ENCODE data around the gene RAD51B. TPM values are rescaled to one million over a fixed set of nuclear protein-coding genes. Genes with fewer than 3 reads are reported as not detected.

RAD51B gene
- total RNA-seq, 1 experiment from 2014 or later: 10.8 TPM

- H3K79me2 ChIP-seq (ENCODE audit: low read length): no peaks in the 10 kb centered on the region
- BruUV-seq (replicated peaks): no TSS peak
- POLR2A ChIA-PET (ENCODE audit: unreplicated experiment): interaction anchor here (0.6 kb wide), 1 partner anchor 189 kb away, joined by 9 read pairs; no protein-coding TSS in a partner anchor
These were observed 417.2 kb downstream of the RAD51B start for GRCh38 chr14:68236582-68237458.

DNA sequence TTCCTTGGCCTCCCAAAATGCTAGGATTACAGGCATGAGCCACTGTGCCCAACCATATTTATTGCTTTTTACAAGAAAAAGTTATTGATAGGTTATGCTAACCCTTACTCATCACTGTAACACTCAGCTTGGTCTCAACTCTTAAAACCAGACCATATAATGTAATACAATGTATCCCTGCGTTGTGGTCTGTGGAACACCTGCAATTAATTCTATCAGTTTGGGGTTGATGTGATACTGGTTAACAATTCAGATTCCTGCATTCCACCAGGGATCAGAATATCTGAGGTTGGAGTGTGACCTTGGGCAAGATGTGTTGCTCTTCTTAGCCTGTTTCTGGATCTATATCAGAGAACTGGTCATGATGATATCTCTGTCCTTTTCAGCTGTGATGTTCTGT, 419.0 kb downstream of the RAD51B start:
- BruUV-seq (replicated peaks): no TSS peak
- Histone ChIP-seq H4K20me1 (ENCODE audit: low read length) (no peaks in the 10 kb centered on the region), H3K79me2 (ENCODE audit: low read length) (no peaks in the 10 kb centered on the region), H3K4me2 (ENCODE audit: low read length) (no peak overlapping the region), H3K9me2 (replicated peaks; ENCODE audit: low read length) (no peaks in the 10 kb centered on the region), H3K4me3 (ENCODE audit: low read length) (no peak overlapping the region), H3K9me3 (ENCODE audit: low read length) (no peaks in the 10 kb centered on the region), H3K27ac (ENCODE audit: low read length) (no peak overlapping the region), H3K4me1 (ENCODE audit: insufficient read depth, low read length) (peaks cover 17% of the 10 kb centered on the region), H3K36me3 (ENCODE audit: low read depth, low read length) (no peaks in the 10 kb centered on the region), H3K27me3 (ENCODE audit: low read length) (no peaks in the 10 kb centered on the region), H3K9ac (ENCODE audit: low read length) (no peak overlapping the region), H3F3A (ENCODE audit: low read length, unreplicated experiment) (no peaks in the 10 kb centered on the region), H2AFZ (ENCODE audit: low read length) (no peak overlapping the region)
- intact Hi-C loops (cut with micrococcal nuclease): no loop called here
- TF ChIP-seq EZH2 (IDR thresholded peaks at IDR 0.05; ENCODE audit: low read length, unreplicated experiment) (no peak), EZH2phosphoT487 (IDR thresholded peaks at IDR 0.05; ENCODE audit: borderline replicate concordance, low read length) (no peak), CTCF (conservative IDR thresholded peaks at IDR 0.05; ENCODE audit: low read depth, low read length) (no peak)
- CTCF ChIA-PET: no interaction called here
- no peak for DNase-seq
- ATAC-seq: peak; percentile 23; the same call in 1 of the 2 replicates
- POLR2A ChIA-PET (ENCODE audit: unreplicated experiment): interaction anchor here (0.6 kb wide), 1 partner anchor 209 kb away, joined by 3 read pairs; no protein-coding TSS in a partner anchor

More at GRCh38 chr14:68236582-68237458, 417.2 kb downstream of the RAD51B start:
- CTCF ChIA-PET: no interaction called here
- intact Hi-C loops (cut with micrococcal nuclease): no loop called here
- H3K36me3 ChIP-seq (ENCODE audit: low read depth, low read length): no peaks in the 10 kb centered on the region
- no peak overlapping the region for H2AFZ ChIP-seq (ENCODE audit: low read length)
- peaks cover 5% of the 10 kb centered on the region for H3F3A ChIP-seq (ENCODE audit: low read length, unreplicated experiment)
- no peak overlapping the region for H3K9ac ChIP-seq (ENCODE audit: low read length)
- TF ChIP-seq EZH2phosphoT487 (IDR thresholded peaks at IDR 0.05; ENCODE audit: borderline replicate concordance, low read length) (no peak), CTCF (conservative IDR thresholded peaks at IDR 0.05; ENCODE audit: low read depth, low read length) (no peak), EZH2 (IDR thresholded peaks at IDR 0.05; ENCODE audit: low read length, unreplicated experiment) (no peak)
- ATAC-seq: no peak
- H4K20me1 ChIP-seq (ENCODE audit: low read length): no peaks in the 10 kb centered on the region
- H3K9me3 ChIP-seq (ENCODE audit: low read length): no peaks in the 10 kb centered on the region
- no peak for DNase-seq
- H3K4me2 ChIP-seq (ENCODE audit: low read length): no peak overlapping the region
- no peaks in the 10 kb centered on the region for H3K9me2 ChIP-seq (replicated peaks; ENCODE audit: low read length)
- H3K27me3 ChIP-seq (ENCODE audit: low read length): no peaks in the 10 kb centered on the region
- H3K27ac ChIP-seq (ENCODE audit: low read length): no peak overlapping the region
- H3K4me1 ChIP-seq (ENCODE audit: insufficient read depth, low read length): peaks cover 32% of the 10 kb centered on the region
- H3K4me3 ChIP-seq (ENCODE audit: low read length): no peak overlapping the region

GRCh38 chr14:68238976-68239375, 419.4 kb downstream of the RAD51B start:
- no peaks in the 10 kb centered on the region for H3F3A ChIP-seq (ENCODE audit: low read length, unreplicated experiment)
- CTCF ChIA-PET: no interaction called here
- POLR2A ChIA-PET (ENCODE audit: unreplicated experiment): no interaction called here
- no peaks in the 10 kb centered on the region for H3K9me3 ChIP-seq (ENCODE audit: low read length)
- H4K20me1 ChIP-seq (ENCODE audit: low read length): no peaks in the 10 kb centered on the region
- no peak for ATAC-seq
- intact Hi-C loops (cut with micrococcal nuclease): no loop called here
- H3K9me2 ChIP-seq (replicated peaks; ENCODE audit: low read length): no peaks in the 10 kb centered on the region
- H2AFZ ChIP-seq (ENCODE audit: low read length): no peak overlapping the region
- DNase-seq: no peak
- no peak overlapping the region for H3K9ac ChIP-seq (ENCODE audit: low read length)
- TF ChIP-seq CTCF (conservative IDR thresholded peaks at IDR 0.05; ENCODE audit: low read depth, low read length) (no peak), EZH2phosphoT487 (IDR thresholded peaks at IDR 0.05; ENCODE audit: borderline replicate concordance, low read length) (no peak)
- no TSS peak for BruUV-seq (replicated peaks)
- no peak overlapping the region for H3K4me3 ChIP-seq (ENCODE audit: low read length)
- peaks cover 12% of the 10 kb centered on the region for H3K4me1 ChIP-seq (ENCODE audit: insufficient read depth, low read length)
- no peaks in the 10 kb centered on the region for H3K27me3 ChIP-seq (ENCODE audit: low read length)
- no peaks in the 10 kb centered on the region for H3K79me2 ChIP-seq (ENCODE audit: low read length)
- no peaks in the 10 kb centered on the region for H3K36me3 ChIP-seq (ENCODE audit: low read depth, low read length)
- no peak overlapping the region for H3K4me2 ChIP-seq (ENCODE audit: low read length)
- no peak overlapping the region for H3K27ac ChIP-seq (ENCODE audit: low read length)

Measured in PC-3 (cell line).